ENCODE results near the gene EDRF1. TPM values are rescaled to one million over a fixed set of nuclear protein-coding genes. Genes with fewer than 3 reads are reported as not detected.
"Not testable (repeated sequence)": the region's sequence is repeated elsewhere in the genome, so short reads cannot be mapped to it uniquely, and the experiment has no call there.

The EDRF1 gene
- total RNA-seq, 2 experiments from 2014 or later, result 117 to 232 TPM

DNA sequence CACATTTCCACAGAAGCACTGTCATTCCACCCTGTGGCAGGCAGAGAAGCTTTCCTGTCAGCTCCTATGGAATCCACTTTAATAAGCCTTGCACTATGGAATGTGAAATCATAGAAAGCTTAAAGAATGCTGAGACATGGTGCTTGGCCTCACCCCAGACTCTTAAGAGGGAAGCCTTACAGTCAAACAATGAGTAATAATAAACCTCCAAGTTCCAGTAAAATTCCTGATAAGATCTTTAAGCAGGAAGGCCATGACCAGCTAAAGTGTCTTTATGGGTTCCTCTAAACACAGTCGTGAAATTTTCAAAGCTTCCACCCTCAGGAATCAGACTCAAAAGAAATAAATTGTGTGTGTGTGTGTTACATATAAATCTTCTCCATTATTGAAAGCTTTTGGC lies 24.6 kb upstream of the EDRF1 start:
- no peak overlapping the region for H3K4me2 ChIP-seq (ENCODE audit: low read length)
- TF ChIP-seq, protein P1, sequence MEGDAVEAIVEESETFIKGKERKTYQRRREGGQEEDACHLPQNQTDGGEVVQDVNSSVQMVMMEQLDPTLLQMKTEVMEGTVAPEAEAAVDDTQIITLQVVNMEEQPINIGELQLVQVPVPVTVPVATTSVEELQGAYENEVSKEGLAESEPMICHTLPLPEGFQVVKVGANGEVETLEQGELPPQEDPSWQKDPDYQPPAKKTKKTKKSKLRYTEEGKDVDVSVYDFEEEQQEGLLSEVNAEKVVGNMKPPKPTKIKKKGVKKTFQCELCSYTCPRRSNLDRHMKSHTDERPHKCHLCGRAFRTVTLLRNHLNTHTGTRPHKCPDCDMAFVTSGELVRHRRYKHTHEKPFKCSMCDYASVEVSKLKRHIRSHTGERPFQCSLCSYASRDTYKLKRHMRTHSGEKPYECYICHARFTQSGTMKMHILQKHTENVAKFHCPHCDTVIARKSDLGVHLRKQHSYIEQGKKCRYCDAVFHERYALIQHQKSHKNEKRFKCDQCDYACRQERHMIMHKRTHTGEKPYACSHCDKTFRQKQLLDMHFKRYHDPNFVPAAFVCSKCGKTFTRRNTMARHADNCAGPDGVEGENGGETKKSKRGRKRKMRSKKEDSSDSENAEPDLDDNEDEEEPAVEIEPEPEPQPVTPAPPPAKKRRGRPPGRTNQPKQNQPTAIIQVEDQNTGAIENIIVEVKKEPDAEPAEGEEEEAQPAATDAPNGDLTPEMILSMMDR (conservative IDR thresholded peaks at IDR 0.05; ENCODE audit: low read length), result no peak
- no peak for TF ChIP-seq EZH2phosphoT487 (IDR thresholded peaks at IDR 0.05; ENCODE audit: borderline replicate concordance, low read depth, low read length)
- no peaks in the 10 kb centered on the region for H3K79me2 ChIP-seq (ENCODE audit: insufficient read depth, low read depth, low read length)
- no peak overlapping the region for H3K4me3 ChIP-seq (ENCODE audit: low read depth, low read length, poor library complexity, severe bottlenecking)
- no peaks in the 10 kb centered on the region for H3K36me3 ChIP-seq (ENCODE audit: insufficient read depth, low read length)
- H3K9me3 ChIP-seq (ENCODE audit: low read length), result no peaks in the 10 kb centered on the region
- no peak overlapping the region for H3K27ac ChIP-seq (ENCODE audit: low read depth, low read length, poor library complexity, severe bottlenecking)
- intact Hi-C loops (cut with micrococcal nuclease; ENCODE audit: unreplicated experiment), result no loop called here
- no peaks in the 10 kb centered on the region for H3K9me2 ChIP-seq (ENCODE audit: insufficient read depth, low read length)
- ChIA-PET CTCF (ENCODE audit: unreplicated experiment) (no interaction called here), POLR2A (interaction anchor here (0.9 kb wide), 1 partner anchor 10 kb away, joined by 4 read pairs; no protein-coding TSS in a partner anchor)
- peaks cover 19% of the 10 kb centered on the region for H3K4me1 ChIP-seq (ENCODE audit: insufficient read depth, low read length, poor library complexity, severe bottlenecking)
- no peaks in the 10 kb centered on the region for H4K20me1 ChIP-seq (ENCODE audit: insufficient read depth, low read length)
- no TSS peak for BruUV-seq (replicated peaks)
- no peak overlapping the region for H2AFZ ChIP-seq (ENCODE audit: low read length)
- no peak for DNase-seq (ENCODE audit: low spot score)

DNA sequence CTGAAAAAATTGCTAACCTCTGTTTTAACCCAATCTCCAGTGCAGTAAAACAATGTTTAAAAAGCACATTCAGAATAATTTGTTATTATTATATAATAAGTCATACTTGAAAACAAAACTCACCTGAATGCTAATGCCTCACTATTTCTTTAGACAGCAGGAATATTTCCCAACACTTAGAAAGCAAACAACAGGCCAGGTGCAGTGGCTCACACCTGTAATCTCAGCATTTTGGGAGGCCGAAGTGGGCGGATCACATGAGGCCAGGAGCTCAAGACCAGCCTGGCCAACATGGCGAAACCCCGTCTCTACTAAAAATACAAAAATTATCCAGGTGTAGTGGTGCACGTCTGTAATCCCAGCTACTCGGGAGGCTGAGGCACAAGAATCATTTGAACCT lies 22.6 kb upstream of the EDRF1 start:
- H4K20me1 ChIP-seq (ENCODE audit: insufficient read depth, low read length); CTCF ChIA-PET (ENCODE audit: unreplicated experiment); H2AFZ ChIP-seq (ENCODE audit: low read length); H3K4me3 ChIP-seq (ENCODE audit: low read depth, low read length, poor library complexity, severe bottlenecking); H3K36me3 ChIP-seq (ENCODE audit: insufficient read depth, low read length); BruUV-seq (replicated peaks); DNase-seq (ENCODE audit: low spot score); intact Hi-C loops (cut with micrococcal nuclease; ENCODE audit: unreplicated experiment); H3K9me3 ChIP-seq (ENCODE audit: low read length); H3K9me2 ChIP-seq (ENCODE audit: insufficient read depth, low read length); H3K27ac ChIP-seq (ENCODE audit: low read depth, low read length, poor library complexity, severe bottlenecking); H3K79me2 ChIP-seq (ENCODE audit: insufficient read depth, low read depth, low read length); H3K4me2 ChIP-seq (ENCODE audit: low read length): not testable (repeated sequence)
- POLR2A ChIA-PET, result interaction anchor here (0.6 kb wide), 1 partner anchor 137 kb away, joined by 3 read pairs; no protein-coding TSS in a partner anchor
- peaks cover 20% of the 10 kb centered on the region for H3K4me1 ChIP-seq (ENCODE audit: insufficient read depth, low read length, poor library complexity, severe bottlenecking)

DNA sequence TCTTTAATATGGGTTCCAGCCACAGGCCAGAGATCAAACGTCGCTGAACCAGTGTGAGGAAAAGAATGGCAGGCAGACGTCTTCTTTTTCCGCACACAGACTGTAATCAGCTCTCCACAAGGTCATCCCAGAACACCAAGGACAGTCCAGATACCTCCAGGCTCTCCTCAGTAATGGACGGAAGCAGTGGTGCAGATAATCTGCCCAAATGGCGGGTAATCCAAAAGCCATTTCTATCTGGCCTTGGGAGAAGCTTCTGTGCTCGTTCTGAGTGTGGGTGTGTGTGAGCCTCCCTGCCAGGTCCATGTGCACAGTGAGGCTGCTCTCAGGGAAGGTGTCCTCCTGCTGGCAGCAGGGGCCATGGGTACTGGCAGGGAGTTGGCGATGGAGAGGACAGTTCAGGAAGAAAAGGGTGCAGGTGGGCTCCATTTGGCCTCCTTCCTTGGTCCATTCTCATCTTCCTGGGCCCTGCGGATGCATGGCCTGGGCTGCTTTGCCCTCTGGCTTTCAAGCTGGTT lies 21.0 kb upstream of the EDRF1 start:
- peaks cover 7% of the 10 kb centered on the region for H3K4me1 ChIP-seq (ENCODE audit: insufficient read depth, low read length, poor library complexity, severe bottlenecking)
- POLR2A ChIA-PET, result interaction anchor here (0.5 kb wide), 1 partner anchor 909 kb away, joined by 3 read pairs; no protein-coding TSS in a partner anchor
- CTCF ChIA-PET (ENCODE audit: unreplicated experiment), result no interaction called here
- H2AFZ ChIP-seq (ENCODE audit: low read length), result no peak overlapping the region
- no peak overlapping the region for H3K27ac ChIP-seq (ENCODE audit: low read depth, low read length, poor library complexity, severe bottlenecking)
- H4K20me1 ChIP-seq (ENCODE audit: insufficient read depth, low read length), result no peaks in the 10 kb centered on the region
- no peaks in the 10 kb centered on the region for H3K9me3 ChIP-seq (ENCODE audit: low read length)
- no peak for DNase-seq (ENCODE audit: low spot score)
- H3K4me3 ChIP-seq (ENCODE audit: low read depth, low read length, poor library complexity, severe bottlenecking), result no peak overlapping the region
- no peak overlapping the region for H3K4me2 ChIP-seq (ENCODE audit: low read length)
- intact Hi-C loops (cut with micrococcal nuclease; ENCODE audit: unreplicated experiment), result no loop called here
- H3K9me2 ChIP-seq (ENCODE audit: insufficient read depth, low read length), result no peaks in the 10 kb centered on the region
- H3K79me2 ChIP-seq (ENCODE audit: insufficient read depth, low read depth, low read length), result no peaks in the 10 kb centered on the region
- no TSS peak for BruUV-seq (replicated peaks)
- no peaks in the 10 kb centered on the region for H3K36me3 ChIP-seq (ENCODE audit: insufficient read depth, low read length)
- TF ChIP-seq EZH2phosphoT487 (IDR thresholded peaks at IDR 0.05; ENCODE audit: borderline replicate concordance, low read depth, low read length), result no peak
- TF ChIP-seq, protein P1 (conservative IDR thresholded peaks at IDR 0.05; ENCODE audit: low read length), result no peak
